ENCODE data around the gene SPSB4. TPM values are rescaled to one million over a fixed set of nuclear protein-coding genes. Genes with fewer than 3 reads are reported as not detected.

The SPSB4 gene
- total RNA-seq, 1 donor from 2014 or later = 2.2 TPM

GRCh38 chr3:141092663-141093062, 41.5 kb downstream of the SPSB4 start:
- Mint-ChIP-seq H3K4me1 (ENCODE audit: low read depth, unreplicated experiment) (peaks cover 1% of the 10 kb centered on the region), H3K4me3 (ENCODE audit: unreplicated experiment) (no peak overlapping the region), H3K9me3 (ENCODE audit: unreplicated experiment) (peaks cover 3% of the 10 kb centered on the region), H3K27ac (ENCODE audit: unreplicated experiment) (no peak overlapping the region), H3K27me3 (ENCODE audit: low read depth, unreplicated experiment) (peaks cover 5% of the 10 kb centered on the region), H3K36me3 (ENCODE audit: low read depth, unreplicated experiment) (no peaks in the 10 kb centered on the region)
- Histone ChIP-seq H3K27me3 (ENCODE audit: insufficient read depth, low read length) (no peaks in the 10 kb centered on the region), H3K4me2 (ENCODE audit: low read length) (no peak overlapping the region), H3K4me3 (ENCODE audit: insufficient read depth, low read depth, low read length) (no peak overlapping the region), H3K9ac (ENCODE audit: low read length) (no peak overlapping the region), H3K9me3 (ENCODE audit: insufficient read depth, low read depth, low read length) (no peaks in the 10 kb centered on the region), H4K20me1 (ENCODE audit: insufficient read depth, low read length) (no peaks in the 10 kb centered on the region), H3K79me2 (ENCODE audit: insufficient read depth, low read length) (no peaks in the 10 kb centered on the region), H2AFZ (ENCODE audit: low read depth, low read length) (no peak overlapping the region), H3K27ac (ENCODE audit: low read depth, low read length) (no peak overlapping the region), H3K36me3 (ENCODE audit: insufficient read depth, low read length) (no peaks in the 10 kb centered on the region), H3K4me1 (ENCODE audit: insufficient read depth, low read length) (peaks cover 16% of the 10 kb centered on the region)
- no peak for DNase-seq (ENCODE audit: low read depth)
- no peak for FAIRE-seq
- TF ChIP-seq EZH2 (IDR thresholded peaks at IDR 0.05; ENCODE audit: insufficient read depth, low read length) (no peak), CTCF (IDR thresholded peaks at IDR 0.05; ENCODE audit: insufficient read depth, low read depth, low read length) (no peak)

DNA sequence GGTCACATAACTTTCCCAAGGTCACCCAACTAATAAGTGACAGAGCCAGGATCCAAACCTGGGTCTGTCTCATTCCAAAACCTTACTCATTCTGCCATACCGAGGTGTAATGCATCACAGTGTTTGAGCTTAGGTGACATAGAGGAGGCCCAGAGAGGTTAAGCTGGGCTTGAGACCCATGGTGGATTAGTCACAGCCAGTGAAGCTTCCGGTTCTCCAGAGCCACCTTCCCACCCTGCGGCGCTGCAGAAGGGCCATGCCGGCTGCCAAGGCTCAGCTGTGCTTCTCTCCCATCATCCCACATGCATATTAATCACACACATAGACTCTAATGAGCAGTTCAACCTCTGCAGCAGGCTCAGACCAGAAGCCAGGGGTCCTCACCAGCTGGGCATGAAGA, 42.2 kb downstream of the SPSB4 start:
- H3K79me2 ChIP-seq (ENCODE audit: insufficient read depth, low read length) = no peaks in the 10 kb centered on the region
- H2AFZ ChIP-seq (ENCODE audit: low read depth, low read length) = no peak overlapping the region
- peaks cover 16% of the 10 kb centered on the region for H3K4me1 ChIP-seq (ENCODE audit: insufficient read depth, low read length)
- no peaks in the 10 kb centered on the region for H3K36me3 ChIP-seq (ENCODE audit: insufficient read depth, low read length)
- H3K4me3 ChIP-seq (ENCODE audit: insufficient read depth, low read depth, low read length) = no peak overlapping the region
- Mint-ChIP-seq H3K27me3 (ENCODE audit: low read depth, unreplicated experiment) (peaks cover 5% of the 10 kb centered on the region), H3K27ac (ENCODE audit: unreplicated experiment) (no peak overlapping the region), H3K36me3 (ENCODE audit: low read depth, unreplicated experiment) (no peaks in the 10 kb centered on the region), H3K4me1 (ENCODE audit: low read depth, unreplicated experiment) (peaks cover 1% of the 10 kb centered on the region), H3K4me3 (ENCODE audit: unreplicated experiment) (no peak overlapping the region), H3K9me3 (ENCODE audit: unreplicated experiment) (peaks cover 3% of the 10 kb centered on the region)
- no peaks in the 10 kb centered on the region for H4K20me1 ChIP-seq (ENCODE audit: insufficient read depth, low read length)
- H3K27ac ChIP-seq (ENCODE audit: low read depth, low read length) = no peak overlapping the region
- no peaks in the 10 kb centered on the region for H3K9me3 ChIP-seq (ENCODE audit: insufficient read depth, low read depth, low read length)
- no peak overlapping the region for H3K4me2 ChIP-seq (ENCODE audit: low read length)
- no peak for FAIRE-seq
- no peaks in the 10 kb centered on the region for H3K27me3 ChIP-seq (ENCODE audit: insufficient read depth, low read length)
- peak; percentile 23 for DNase-seq (ENCODE audit: low read depth)
- TF ChIP-seq CTCF (IDR thresholded peaks at IDR 0.05; ENCODE audit: insufficient read depth, low read depth, low read length) (no peak), EZH2 (IDR thresholded peaks at IDR 0.05; ENCODE audit: insufficient read depth, low read length) (no peak)
- H3K9ac ChIP-seq (ENCODE audit: low read length) = no peak overlapping the region

DNA sequence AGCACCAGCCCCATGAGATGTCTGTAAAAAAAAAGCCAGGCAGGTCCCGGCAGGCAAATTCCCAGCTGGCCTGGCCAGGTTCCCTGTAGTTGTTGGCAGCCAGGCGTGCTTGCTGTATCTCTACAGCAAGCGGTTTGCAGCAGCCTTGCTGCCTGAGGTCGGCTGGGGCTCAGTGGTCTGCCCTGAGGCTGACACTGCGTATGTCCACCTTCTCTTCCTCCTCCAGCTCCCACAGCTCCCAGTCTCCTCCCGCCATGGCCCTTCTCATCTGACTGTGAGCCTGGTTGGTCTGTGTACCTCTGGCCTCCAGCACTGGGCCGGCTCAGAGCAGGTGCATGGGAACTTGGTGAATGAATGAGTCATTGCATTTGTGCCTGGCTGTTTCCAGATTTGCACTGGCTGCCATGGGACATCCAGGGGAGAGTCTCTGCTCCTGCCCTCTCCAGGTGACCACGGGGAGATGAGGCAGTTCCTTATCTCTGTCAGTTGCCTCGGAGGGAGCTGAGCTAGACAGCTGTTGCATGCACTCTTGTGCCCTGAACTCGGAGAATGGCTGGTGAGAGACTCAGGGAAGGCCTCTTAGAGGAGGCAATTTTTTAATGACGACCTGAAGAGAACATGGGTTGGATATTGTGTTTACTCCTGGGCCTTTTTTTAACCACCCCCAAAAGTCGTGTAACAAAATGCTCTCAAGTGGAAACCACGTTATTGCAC, 43.0 kb downstream of the SPSB4 start:
- H3K9me3 ChIP-seq (ENCODE audit: insufficient read depth, low read depth, low read length) = no peaks in the 10 kb centered on the region
- H2AFZ ChIP-seq (ENCODE audit: low read depth, low read length) = no peak overlapping the region
- no peaks in the 10 kb centered on the region for H3K79me2 ChIP-seq (ENCODE audit: insufficient read depth, low read length)
- no peak overlapping the region for H3K4me3 ChIP-seq (ENCODE audit: insufficient read depth, low read depth, low read length)
- no peak overlapping the region for H3K27ac ChIP-seq (ENCODE audit: low read depth, low read length)
- no peak overlapping the region for H3K4me2 ChIP-seq (ENCODE audit: low read length)
- Mint-ChIP-seq H3K9me3 (ENCODE audit: unreplicated experiment) (peaks cover 3% of the 10 kb centered on the region), H3K27me3 (ENCODE audit: low read depth, unreplicated experiment) (peaks cover 3% of the 10 kb centered on the region), H3K27ac (ENCODE audit: unreplicated experiment) (no peak overlapping the region), H3K4me1 (ENCODE audit: low read depth, unreplicated experiment) (peaks cover 1% of the 10 kb centered on the region), H3K4me3 (ENCODE audit: unreplicated experiment) (no peak overlapping the region), H3K36me3 (ENCODE audit: low read depth, unreplicated experiment) (no peaks in the 10 kb centered on the region)
- H4K20me1 ChIP-seq (ENCODE audit: insufficient read depth, low read length) = no peaks in the 10 kb centered on the region
- FAIRE-seq (no peak), DNase-seq (ENCODE audit: low read depth) (peak; percentile 37)
- no peaks in the 10 kb centered on the region for H3K36me3 ChIP-seq (ENCODE audit: insufficient read depth, low read length)
- no peaks in the 10 kb centered on the region for H3K27me3 ChIP-seq (ENCODE audit: insufficient read depth, low read length)
- no peak overlapping the region for H3K9ac ChIP-seq (ENCODE audit: low read length)
- TF ChIP-seq EZH2 (IDR thresholded peaks at IDR 0.05; ENCODE audit: insufficient read depth, low read length) (no peak), CTCF (IDR thresholded peaks at IDR 0.05; ENCODE audit: insufficient read depth, low read depth, low read length) (no peak)
- peaks cover 16% of the 10 kb centered on the region for H3K4me1 ChIP-seq (ENCODE audit: insufficient read depth, low read length)
